GM18873 (cell line): ENCODE measurements around the gene HMG20B.

Experiments
- ATAC-seq: cut with Tn5 transposase; IDR thresholded peaks from one replicate; pipeline ENCODE4 v1.9.1; 2021; ENCODE audit warnings: mild to moderate bottlenecking, moderate library complexity, moderate number of reproducible peaks; ENCODE audit not compliant: unreplicated experiment, low FRiP score

Gene HMG20B

GRCh38 chr19:3615524-3616135 is 42.9 kb downstream of the HMG20B start:
- no peak for ATAC-seq

GRCh38 chr19:3617463-3617862 is 44.7 kb downstream of the HMG20B start:
- no peak for ATAC-seq

DNA sequence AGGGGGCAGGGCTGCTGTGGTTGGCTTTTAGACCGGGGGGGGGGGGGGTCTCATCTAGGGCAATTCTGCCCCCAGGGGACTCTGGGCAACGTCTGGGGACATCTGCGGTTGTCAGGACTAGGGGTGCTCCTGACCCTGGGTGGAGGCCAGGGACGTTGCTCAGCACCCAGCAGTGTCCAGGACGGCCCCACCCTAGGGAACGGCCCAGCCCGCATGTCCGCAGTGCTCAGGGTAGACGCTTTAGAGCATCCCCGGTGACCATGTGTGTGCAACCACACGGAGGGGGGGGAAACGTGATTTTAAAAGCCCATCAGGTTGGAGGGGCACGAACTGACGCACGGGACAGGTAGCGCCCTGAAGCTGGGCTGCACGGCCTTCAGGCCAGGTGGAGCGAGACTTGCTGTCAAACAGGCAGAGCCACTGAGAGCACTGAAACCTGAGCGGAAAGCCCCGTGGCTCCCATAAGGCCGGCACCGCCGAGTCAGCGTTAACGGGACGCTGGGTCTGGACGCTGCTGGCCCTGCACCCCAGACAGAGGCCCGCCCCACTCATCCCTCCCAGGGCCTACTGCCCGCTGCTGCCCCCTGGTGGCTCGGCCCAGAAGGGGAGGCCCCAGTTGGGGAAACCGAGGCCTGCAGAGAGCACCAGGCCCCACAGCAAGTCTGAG is 45.5 kb downstream of the HMG20B start:
- peak; percentile 51 for ATAC-seq

DNA sequence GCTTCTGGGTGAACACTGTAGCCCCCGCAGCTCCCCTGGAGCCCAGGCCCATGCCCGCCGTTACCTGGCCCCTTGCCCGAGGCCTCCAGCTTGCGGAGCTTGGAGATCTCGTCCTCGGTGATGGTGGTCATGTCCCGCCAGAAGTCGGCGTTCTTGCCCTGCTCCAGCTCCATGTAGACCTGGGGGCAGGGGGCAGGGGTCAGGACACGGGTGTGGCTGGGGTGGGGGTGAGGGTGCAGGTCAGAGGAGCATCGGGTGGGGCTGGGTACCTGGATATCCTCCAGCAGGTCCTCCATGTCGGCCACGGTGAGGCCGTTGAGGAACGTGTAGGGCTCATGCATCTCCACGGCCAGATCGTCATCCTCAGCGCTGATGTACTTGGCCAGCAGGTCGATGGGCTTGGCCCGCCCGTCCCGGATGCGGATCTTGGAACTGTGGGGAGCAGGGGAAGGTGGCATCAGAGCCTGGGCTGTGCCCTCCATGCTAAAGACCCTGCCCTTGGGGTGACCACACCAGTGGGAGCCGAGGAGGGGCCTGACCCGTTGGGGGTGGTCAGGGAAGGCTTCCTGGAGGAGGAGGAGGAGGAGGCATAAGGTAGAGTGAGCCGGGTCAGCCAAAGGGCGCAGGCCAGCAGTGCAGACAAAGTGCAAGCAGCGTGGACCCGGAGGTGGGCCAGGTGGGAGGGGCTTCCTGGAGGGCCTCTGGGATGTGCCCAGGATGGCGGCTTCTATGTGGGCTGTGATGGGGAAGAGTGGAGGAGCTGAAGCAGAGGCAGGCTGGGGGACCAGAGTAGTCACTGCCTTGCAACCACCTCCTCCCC is 46.3 kb downstream of the HMG20B start:
- no peak for ATAC-seq

DNA sequence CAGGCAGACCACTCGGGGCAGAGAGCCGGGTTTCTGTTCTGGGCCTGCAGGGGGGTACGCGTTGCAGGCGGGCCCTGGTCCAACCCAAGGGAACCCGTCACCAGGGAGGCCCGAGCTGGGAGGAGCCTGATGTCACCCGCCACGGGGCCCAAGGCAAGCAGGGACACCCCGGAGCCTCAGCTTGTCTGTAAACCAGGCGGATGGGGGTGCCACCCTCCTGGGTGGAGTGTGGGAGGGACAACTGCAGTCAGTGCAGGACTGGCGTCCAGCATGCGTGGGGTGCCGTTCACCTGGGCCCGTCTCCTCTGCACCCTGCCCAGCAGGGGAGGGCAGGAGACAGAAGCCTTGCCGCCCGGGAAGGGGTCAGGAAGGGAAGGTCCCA is 46.9 kb downstream of the HMG20B start:
- no peak for ATAC-seq

DNA sequence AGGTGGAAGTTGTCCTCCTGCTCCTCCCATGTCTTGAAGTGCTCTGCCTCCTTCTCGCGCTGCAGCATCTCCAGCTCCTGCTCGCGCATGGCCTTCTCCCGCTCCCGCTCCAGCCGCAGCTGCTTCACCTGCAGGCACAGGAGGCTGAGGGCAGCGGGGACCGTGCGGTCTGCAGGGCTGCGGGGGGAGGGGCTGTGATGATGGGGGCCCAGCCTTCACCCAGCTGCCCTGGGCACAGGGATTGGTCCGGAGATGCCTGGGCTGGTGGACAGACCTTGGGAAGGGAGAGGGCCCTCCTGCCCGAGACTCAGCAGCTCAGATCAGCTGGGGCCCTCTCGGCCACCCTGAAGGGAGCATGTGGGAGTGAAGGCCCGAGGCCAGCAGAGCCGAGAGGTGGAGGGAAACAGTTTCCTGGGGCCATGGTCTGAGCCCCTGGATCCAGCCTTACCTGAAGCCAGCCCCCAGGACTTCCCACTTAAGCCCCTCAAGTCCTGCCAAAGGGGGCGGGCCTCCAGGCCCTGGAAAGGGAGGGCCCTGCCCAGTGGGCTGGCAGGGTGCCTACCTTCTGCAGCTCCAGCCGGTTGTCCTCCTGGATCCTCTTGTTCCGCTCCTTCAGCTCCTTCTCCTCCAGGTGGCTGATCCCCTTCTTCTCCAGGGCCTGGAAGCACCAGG is 47.5 kb downstream of the HMG20B start:
- no peak for ATAC-seq

- ATAC-seq = no peak
These were observed 48.2 kb downstream of the HMG20B start for GRCh38 chr19:3620817-3621547.

GRCh38 chr19:3621689-3622088 is 48.9 kb downstream of the HMG20B start:
- no peak for ATAC-seq

DNA sequence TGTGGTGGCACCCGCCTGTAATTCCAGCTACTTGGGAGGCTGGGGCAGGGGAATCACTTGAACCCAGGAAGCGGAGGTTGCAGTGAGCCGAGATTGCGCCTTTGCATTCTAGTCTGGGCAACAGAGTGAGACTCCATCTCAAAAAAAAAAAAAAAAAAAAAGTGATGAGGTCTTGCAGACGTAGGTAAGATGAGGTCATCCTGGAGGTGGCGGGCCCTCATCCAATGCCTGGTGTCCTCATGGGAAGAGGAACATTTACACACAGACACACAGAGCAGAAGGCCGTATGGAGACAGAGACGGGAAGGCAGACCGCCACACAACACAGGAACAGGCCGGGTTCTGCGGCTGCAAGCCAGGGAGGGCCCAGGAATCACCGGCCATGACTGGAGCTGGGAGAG is 49.5 kb downstream of the HMG20B start:
- ATAC-seq = no peak

- no peak for ATAC-seq
These were observed 51.0 kb downstream of the HMG20B start for GRCh38 chr19:3623716-3624115.

DNA sequence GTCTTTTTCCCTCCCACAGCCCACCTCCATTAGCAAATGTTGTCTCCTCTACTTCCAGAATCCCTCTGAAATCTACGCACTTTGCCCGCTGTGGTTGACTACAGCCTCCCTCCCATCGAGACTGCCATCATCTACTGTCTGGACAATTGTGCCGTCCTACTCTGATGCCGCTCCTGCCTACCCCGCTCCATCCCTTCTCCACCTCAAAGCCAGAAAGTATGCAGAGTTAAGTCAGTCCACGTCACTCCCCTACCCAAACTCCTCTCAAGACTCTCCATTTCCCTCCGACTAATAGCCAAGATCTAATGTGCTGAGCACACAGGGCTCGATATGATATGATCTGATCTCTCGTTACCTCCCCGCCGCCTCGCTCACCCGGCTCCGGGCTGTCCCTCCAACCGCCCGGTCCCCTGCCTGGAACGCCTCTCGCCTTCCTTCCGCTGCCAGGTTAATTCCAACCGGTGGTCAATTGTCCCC is 53.3 kb downstream of the HMG20B start:
- no peak for ATAC-seq

DNA sequence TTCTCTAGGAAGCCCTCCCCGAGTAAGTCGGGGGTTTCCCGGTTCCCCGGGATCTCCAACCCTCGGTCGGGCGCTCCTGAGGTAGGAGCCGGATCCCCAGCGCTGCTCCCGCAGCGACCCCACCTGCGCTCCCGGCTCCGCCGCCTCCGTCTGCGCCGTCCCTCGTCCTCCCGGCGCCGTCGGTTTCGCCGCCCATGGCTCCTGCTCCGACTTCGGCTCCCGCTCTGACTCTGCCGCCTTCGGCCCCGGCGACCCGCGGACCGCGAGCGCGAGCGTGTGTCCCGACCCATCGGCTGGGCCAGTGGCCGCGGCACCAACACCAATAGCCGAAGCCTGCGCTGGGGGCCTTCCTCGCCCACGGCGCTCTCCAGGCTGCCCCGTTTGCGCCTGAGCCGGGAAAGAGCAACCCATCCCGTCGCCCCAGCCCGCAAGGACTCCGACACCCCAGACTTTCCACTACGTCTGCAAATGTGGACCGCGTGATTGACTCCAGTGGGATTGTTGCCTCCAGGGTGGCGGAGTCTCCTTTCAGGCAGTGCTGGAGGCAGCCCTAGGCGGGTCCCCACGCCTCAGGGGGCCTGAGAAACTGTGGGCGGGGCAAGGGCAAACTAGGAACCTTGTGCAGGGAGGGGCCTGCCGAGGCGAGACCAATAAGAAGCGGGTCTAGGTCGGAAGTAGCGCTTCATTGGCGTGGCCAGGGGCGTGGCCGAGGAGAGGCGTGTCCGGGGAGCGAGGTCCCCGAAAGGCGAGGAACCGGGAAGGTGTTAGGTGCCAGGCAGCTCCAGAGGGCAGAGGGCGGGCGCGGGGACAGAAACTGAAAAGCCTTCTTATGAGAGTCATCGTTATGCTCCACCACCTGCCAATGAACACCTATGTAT is 54.0 kb downstream of the HMG20B start, which contains the start of gene CACTIN:
TSS of gene CACTIN (minus strand) at position 318 of the 878 bp plus-strand sequence. CDS start at position 290, 28 bp downstream.
- ATAC-seq = peak; percentile 85

- ATAC-seq = no peak
These were observed 54.6 kb downstream of the HMG20B start for GRCh38 chr19:3627351-3627723.
